PC-3 (cell line): ENCODE data around the gene ZNF426.

ENCODE experiments used
- EZH2 ChIP-seq: fragments of 300-600 bp; sonication (generic); IDR thresholded peaks from one replicate; pipeline ENCODE4 v1.6.1; 2017; ENCODE audit warnings: antibody characterized with exemption, mild to moderate bottlenecking, low read length; ENCODE audit not compliant: unreplicated experiment
- TF ChIP-seq, protein P1 (sequence below): fragments of 300-600 bp; sonication (generic); conservative IDR thresholded peaks from 2 replicates; pipeline ENCODE4 v1.5.1; 2017; ENCODE audit warnings: antibody characterized with exemption, low read depth, mild to moderate bottlenecking, low read length

DNA sequence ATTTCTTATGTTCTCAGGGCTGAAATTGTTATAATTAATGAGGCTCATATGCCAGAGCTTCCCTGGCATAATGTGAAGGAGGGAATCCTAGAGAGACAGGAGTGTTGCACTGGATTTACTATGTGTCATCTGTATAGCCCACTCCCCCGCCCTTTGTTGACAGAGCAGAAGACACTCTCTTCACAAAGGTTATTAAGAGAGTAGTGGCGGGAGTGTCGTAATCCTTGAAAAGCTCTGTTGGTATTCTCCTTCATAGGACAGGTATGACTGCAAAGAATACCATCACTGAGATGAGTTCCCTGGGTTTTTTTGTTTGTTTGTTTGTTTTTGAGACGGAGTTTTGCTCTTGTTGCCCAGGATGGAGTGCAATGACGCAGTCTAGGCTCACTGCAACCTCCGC, 31.8 kb upstream of the ZNF426 start:
- TF ChIP-seq, protein P1, sequence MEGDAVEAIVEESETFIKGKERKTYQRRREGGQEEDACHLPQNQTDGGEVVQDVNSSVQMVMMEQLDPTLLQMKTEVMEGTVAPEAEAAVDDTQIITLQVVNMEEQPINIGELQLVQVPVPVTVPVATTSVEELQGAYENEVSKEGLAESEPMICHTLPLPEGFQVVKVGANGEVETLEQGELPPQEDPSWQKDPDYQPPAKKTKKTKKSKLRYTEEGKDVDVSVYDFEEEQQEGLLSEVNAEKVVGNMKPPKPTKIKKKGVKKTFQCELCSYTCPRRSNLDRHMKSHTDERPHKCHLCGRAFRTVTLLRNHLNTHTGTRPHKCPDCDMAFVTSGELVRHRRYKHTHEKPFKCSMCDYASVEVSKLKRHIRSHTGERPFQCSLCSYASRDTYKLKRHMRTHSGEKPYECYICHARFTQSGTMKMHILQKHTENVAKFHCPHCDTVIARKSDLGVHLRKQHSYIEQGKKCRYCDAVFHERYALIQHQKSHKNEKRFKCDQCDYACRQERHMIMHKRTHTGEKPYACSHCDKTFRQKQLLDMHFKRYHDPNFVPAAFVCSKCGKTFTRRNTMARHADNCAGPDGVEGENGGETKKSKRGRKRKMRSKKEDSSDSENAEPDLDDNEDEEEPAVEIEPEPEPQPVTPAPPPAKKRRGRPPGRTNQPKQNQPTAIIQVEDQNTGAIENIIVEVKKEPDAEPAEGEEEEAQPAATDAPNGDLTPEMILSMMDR: no peak
- no peak for TF ChIP-seq EZH2
